GDM1 (cell line): Measurements from ENCODE around the gene CSMD2.

Experiments used
- DNase-seq: peaks from one replicate; lab custom pipeline; 2025; lab: John Stamatoyannopoulos, UW

Gene CSMD2

GRCh38 chr1:33997127-33998036 is 167.6 kb downstream of the CSMD2 start:
- DNase-seq = no peak

GRCh38 chr1:33996281-33996680 is 168.7 kb downstream of the CSMD2 start:
- no peak for DNase-seq

- no peak for DNase-seq
These were observed 171.7 kb downstream of the CSMD2 start for GRCh38 chr1:33993301-33993700.

- DNase-seq = no peak
These were observed 174.7 kb downstream of the CSMD2 start for GRCh38 chr1:33990281-33990680.

- DNase-seq = no peak
These were observed 176.9 kb downstream of the CSMD2 start for GRCh38 chr1:33988161-33988560.

GRCh38 chr1:33986390-33987095 is 178.5 kb downstream of the CSMD2 start:
- no peak for DNase-seq

- no peak for DNase-seq
These were observed 179.4 kb downstream of the CSMD2 start for GRCh38 chr1:33985656-33986055.

GRCh38 chr1:33984906-33985565 is 180.0 kb downstream of the CSMD2 start:
- no peak for DNase-seq

- no peak for DNase-seq
These were observed 182.6 kb downstream of the CSMD2 start for GRCh38 chr1:33982419-33982818.

GRCh38 chr1:33979341-33979740 is 185.7 kb downstream of the CSMD2 start:
- DNase-seq = no peak

GRCh38 chr1:33975961-33976360 is 189.1 kb downstream of the CSMD2 start:
- no peak for DNase-seq

- no peak for DNase-seq
These were observed 191.1 kb downstream of the CSMD2 start for GRCh38 chr1:33973799-33974545.

- DNase-seq = no peak
These were observed 192.2 kb downstream of the CSMD2 start for GRCh38 chr1:33972676-33973395.

- DNase-seq = no peak
These were observed 193.1 kb downstream of the CSMD2 start for GRCh38 chr1:33971913-33972312.

GRCh38 chr1:33971018-33971710 is 193.9 kb downstream of the CSMD2 start:
- DNase-seq = no peak

- DNase-seq = no peak
These were observed 194.7 kb downstream of the CSMD2 start for GRCh38 chr1:33970148-33970825.

GRCh38 chr1:33966346-33967141 is 198.5 kb downstream of the CSMD2 start:
- DNase-seq = no peak

- DNase-seq = no peak
These were observed 199.9 kb downstream of the CSMD2 start for GRCh38 chr1:33965086-33965485.

GRCh38 chr1:33962061-33962460 is 203.0 kb downstream of the CSMD2 start:
- DNase-seq = no peak
